Measurements from ENCODE around the gene NVL.

DNA sequence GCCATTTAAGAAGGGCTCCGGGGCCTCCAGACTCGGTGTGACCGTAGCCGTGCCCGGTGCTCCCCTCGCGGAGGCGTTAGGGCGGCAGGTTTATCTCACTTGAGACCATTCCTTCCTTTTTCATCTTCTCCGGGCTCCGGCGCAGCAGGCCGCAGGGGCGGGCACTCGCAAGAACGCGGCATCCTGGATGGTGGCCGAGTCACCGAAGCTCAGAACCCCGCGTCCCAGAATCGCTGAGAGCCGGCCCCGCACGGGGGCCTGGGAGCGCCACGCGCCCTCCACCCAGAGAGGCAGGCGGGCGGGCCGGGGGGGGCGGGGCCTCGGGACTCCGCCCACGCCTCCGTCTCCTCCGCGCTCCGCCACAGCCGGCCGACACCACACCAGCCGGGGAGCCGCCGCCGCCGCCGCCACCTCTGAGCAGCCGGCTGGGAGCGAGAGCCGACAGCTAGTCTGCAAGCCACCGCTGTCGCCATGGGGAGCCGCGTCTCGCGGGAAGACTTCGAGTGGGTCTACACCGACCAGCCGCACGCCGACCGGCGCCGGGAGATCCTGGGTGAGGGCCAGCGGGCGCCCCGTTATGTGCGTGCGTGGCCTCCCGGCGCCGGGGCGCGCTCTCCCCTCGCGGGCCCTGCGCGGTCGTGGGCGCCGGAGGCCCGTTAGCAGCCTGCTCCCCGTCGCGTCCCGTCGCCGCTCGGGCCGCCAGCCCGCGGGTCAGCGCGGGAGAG is 146.9 kb downstream of the NVL start, which contains the start of gene DEGS1:
- TF ChIP-seq, protein P1, sequence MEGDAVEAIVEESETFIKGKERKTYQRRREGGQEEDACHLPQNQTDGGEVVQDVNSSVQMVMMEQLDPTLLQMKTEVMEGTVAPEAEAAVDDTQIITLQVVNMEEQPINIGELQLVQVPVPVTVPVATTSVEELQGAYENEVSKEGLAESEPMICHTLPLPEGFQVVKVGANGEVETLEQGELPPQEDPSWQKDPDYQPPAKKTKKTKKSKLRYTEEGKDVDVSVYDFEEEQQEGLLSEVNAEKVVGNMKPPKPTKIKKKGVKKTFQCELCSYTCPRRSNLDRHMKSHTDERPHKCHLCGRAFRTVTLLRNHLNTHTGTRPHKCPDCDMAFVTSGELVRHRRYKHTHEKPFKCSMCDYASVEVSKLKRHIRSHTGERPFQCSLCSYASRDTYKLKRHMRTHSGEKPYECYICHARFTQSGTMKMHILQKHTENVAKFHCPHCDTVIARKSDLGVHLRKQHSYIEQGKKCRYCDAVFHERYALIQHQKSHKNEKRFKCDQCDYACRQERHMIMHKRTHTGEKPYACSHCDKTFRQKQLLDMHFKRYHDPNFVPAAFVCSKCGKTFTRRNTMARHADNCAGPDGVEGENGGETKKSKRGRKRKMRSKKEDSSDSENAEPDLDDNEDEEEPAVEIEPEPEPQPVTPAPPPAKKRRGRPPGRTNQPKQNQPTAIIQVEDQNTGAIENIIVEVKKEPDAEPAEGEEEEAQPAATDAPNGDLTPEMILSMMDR (IDR thresholded peaks at IDR 0.05) = no peak
- peak; percentile 70 to 80 (median 72) for TF ChIP-seq POLR2AphosphoS5 (IDR thresholded peaks at IDR 0.05)
- peak; percentile 26 for TF ChIP-seq POLR2A (IDR thresholded peaks at IDR 0.05)

Data from breast epithelium (tissue), 3 donors.